GM10847 (cell line): ENCODE measurements around the gene FER.

Source experiments
- POLR2A ChIP-seq: IDR thresholded peaks from 2 replicates; pipeline ENCODE4 v1.6.1; 2011; ENCODE audit not compliant: insufficient read length; ENCODE audit errors: extremely low read depth

The FER gene

DNA sequence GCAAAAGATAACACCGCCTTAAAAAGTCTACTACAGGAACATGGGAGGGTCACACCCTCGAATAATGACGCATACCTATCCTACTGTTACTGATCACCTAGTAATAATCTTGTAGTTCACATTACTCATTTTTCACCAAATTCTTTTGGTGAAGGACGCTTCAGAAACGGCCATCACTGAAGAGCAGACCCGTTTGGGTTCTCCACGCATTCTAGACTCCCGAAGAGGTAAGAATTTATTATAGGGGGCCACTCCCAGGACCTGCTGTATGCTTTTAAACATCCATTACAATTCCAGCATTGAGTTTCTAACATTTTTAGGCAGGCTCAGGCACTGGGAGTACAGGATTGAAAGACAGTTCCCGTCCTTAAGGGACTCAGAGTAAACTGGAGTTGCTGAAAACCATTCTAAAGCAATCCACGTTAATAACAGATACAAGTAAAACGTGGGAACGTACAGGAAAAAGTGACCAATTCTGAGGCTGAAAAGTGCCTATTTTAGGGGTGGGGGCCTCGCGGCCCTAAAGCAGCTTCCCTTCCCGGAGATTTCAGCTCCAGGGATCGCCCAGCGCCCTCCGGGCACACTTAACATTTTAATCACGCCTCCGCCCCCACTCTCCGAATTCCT is at the start of gene FER:
Gene FER (plus strand): TSS at position 124 of the 627 bp plus-strand sequence. CDS start 50,286 bp downstream, outside the sequence.
- no peak for TF ChIP-seq POLR2A

DNA sequence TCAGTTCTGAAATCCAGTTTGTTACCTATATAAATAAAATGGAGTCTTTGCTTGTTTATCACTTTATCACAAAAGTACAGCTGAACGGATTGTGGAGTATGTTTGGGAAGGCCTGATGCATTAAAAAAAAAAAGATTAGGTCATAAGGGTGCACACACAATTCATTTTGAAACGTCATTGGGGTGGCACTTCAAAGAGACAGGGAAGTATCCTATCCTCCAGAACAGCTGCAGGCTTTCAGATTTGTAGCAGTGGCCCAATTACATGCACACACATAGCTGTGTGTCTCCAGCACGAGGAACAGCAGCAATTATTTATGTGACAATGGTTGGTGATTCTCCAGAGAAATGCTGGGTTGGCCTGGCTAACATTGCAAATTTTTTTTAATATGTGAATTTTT is 46.8 kb upstream of the FER start:
- TF ChIP-seq POLR2A: no peak

DNA sequence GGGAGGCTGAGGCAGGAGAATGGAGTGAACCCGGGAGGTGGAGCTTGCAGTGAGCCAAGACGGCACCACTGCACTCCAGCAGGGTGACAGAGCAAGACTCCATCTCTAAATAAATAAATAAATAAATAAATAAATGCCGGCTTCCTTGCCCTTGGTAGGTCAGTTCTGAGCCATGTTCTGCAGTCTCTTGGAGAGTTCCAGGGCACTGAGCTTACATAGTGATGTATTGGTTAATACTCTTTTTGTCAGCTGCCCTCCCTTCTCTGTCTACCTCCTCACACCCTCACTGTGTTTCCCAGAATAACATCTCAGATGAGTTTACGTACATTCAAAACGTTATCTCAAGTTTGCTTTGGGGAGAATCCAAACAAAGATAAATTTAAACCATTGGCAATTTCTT is 45.2 kb upstream of the FER start:
- TF ChIP-seq POLR2A: no peak

DNA sequence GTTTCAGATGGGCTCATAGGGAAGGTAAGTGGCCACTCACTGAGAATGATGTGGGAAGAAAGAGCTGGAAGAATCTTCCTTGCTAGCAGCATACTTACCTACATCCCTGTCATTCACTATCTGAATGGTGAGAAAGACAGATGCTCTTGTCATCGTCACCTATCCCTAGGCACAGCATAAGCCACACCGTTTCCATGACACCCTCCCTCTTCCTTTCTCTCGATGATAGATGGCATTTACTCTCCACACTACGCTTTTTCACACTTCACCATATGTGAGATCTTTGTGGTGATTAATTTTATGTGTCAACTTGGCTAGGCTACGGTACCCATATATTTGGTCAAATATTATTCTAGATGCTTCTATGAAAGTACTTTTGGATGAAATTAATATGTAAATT is 44.4 kb upstream of the FER start:
- no peak for TF ChIP-seq POLR2A

- TF ChIP-seq POLR2A: no peak
Observed at GRCh38 chr5:108707141-108707540, 40.6 kb upstream of the FER start.

- TF ChIP-seq POLR2A: no peak
Observed at GRCh38 chr5:108711898-108712297, 35.8 kb upstream of the FER start.

- no peak for TF ChIP-seq POLR2A
Observed at GRCh38 chr5:108715408-108715807, 32.3 kb upstream of the FER start.

DNA sequence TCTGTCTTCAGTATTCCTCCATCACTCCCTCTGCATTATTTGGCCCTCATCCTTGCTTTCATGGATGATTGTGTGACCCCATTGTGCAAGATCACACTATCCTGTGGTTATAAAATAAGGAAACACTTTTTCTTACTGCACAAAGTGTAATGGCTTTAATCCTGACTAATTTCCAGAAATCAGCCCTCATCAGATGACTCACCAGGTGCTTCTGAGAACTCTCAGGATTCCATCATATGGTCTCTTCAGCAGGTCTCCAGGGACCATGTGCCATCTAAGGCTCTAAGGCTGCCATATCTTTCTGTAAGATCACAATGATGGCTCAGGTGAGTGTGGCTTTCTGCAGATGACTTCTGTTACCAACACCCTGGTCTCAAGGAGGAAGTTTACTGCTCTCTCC is 27.3 kb upstream of the FER start:
- no peak for TF ChIP-seq POLR2A

- no peak for TF ChIP-seq POLR2A
Observed at GRCh38 chr5:108726446-108727235, 21.1 kb upstream of the FER start.

DNA sequence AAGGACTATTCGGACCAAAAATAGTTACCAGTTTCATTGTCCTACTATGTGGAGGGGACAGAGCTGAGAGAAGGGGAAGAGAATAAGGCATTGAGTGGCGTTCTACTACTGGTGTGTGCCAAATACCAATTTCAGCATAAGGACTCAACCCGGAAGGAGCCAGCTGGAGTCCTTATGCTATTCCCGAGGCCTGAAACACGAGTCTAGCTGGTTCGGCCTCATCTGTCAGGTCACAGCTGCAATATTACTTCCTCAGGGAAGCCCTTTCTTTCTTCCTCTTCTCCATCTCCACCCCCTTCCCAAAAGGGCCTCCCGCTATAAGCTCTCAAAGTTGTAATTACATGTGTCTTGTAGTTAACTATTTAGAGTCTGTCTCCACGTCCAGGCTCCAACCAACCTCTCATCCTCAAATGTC is 20.5 kb upstream of the FER start:
- no peak for TF ChIP-seq POLR2A

GRCh38 chr5:108727651-108728565 is 19.8 kb upstream of the FER start:
- TF ChIP-seq POLR2A: peak; percentile 38

DNA sequence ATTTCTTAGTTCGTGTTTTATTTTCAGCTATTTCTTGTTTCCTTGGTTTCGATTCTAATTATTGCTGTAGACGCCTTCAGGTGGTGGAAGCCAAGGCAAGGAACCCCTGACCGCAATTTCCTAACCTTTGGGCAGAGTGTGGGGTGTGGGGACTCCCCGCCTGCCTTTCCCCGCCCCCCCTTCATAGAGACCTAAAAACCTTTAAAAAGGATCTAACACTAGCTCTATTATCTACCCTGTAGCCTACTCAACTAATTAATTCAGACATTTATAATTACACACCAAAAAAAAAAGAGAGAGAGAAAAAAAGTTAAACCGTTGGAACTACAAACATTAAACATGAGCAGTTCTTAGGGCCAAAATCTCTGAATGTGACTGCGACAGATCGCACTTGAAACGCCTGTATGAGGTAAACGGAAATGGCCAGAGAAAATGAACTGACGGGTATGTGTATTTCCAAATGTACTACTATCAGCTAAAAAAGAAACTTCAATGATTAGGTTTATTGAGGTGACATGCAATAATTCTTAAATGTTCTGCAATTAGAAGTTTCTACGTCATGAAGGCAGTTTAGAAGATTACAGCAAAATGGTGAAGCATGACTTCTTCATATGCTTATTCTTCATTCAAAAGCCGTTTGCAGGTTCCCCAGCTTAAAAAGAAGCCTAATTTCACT is 19.0 kb upstream of the FER start:
- TF ChIP-seq POLR2A: no peak

- TF ChIP-seq POLR2A: no peak
Observed at GRCh38 chr5:108729242-108729615, 18.5 kb upstream of the FER start.

DNA sequence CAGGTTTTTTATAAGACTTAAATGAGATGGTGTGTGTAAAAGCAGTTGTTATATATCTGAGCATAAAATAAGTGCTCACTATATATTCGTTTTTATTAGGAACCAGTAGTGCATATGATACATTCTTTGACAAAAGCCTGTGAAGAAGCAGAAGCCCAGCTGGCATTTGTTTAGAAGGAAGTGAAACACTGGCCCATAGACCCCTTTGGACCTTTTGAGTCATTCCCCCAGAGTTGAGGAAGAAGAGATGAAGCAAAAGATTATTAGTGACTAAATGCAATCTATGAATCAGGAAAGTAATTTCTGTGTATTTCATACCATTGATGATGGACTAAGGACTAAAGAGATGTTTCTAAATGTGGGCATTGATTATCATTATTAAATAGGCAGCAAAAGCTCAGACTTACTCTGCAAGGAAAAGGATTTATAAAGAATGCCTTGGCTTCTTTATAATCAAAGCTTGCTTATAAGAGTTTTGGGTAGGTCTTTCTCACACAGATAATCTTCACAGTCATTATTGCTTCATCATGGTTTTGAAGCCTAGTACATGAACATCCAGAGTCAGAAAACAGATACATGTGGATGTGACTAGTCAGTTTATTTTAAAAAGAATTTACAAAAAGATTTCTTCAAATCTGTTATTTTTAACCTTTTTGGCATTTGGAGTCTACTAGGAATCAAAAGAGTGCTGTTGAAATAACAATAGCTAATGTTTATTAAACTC is 16.9 kb upstream of the FER start:
- TF ChIP-seq POLR2A: no peak

DNA sequence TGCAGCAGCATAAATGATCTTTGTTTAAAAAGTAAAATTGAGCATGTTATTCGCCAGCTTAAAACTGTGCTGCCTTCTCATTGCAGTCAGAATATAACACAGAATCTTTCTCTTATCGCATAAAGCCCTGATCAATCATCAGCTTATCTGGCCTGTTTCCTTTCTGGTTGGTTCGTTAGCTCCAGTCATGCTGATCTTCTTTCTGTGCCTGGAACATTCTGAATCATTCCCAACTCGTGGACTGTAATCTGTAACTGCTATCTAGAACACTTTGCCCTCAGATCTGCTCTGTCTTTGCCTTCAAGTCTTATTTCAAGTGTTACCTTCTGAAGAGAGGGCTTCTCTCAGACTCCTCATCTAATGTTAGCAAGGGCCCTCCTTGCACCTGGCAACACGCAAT is 11.9 kb upstream of the FER start:
- no peak for TF ChIP-seq POLR2A

GRCh38 chr5:108736855-108737254 is 10.8 kb upstream of the FER start:
- no peak for TF ChIP-seq POLR2A
